UCSD-AML1 (cell line): ENCODE results near the gene PHKB.
"Not testable (repeated sequence)": the region's sequence is repeated elsewhere in the genome, so short reads cannot be mapped to it uniquely, and the experiment has no call there.

Experiments used
- DNase-seq: peaks from one replicate; lab custom pipeline; 2025; ENCODE audit not compliant: unreplicated experiment; lab: John Stamatoyannopoulos, UW

Gene PHKB

GRCh38 chr16:47503936-47504335 lies 42.8 kb downstream of the PHKB start:
- no peak for DNase-seq

- no peak for DNase-seq
These were observed 43.5 kb downstream of the PHKB start for GRCh38 chr16:47504599-47504998.

- DNase-seq: no peak
These were observed 45.7 kb downstream of the PHKB start for GRCh38 chr16:47506800-47507199.

- no peak for DNase-seq
These were observed 46.6 kb downstream of the PHKB start for GRCh38 chr16:47507701-47508100.

GRCh38 chr16:47511882-47512281 lies 50.8 kb downstream of the PHKB start:
- no peak for DNase-seq

GRCh38 chr16:47519037-47519436 lies 57.9 kb downstream of the PHKB start:
- DNase-seq: no peak

GRCh38 chr16:47519546-47519945 lies 58.4 kb downstream of the PHKB start:
- DNase-seq: no peak

- DNase-seq: no peak
These were observed 59.0 kb downstream of the PHKB start for GRCh38 chr16:47519996-47520679.

GRCh38 chr16:47523342-47524006 lies 62.3 kb downstream of the PHKB start:
- DNase-seq: no peak

- DNase-seq: no peak
These were observed 62.9 kb downstream of the PHKB start for GRCh38 chr16:47524007-47524405.

- DNase-seq: no peak
These were observed 67.3 kb downstream of the PHKB start for GRCh38 chr16:47528431-47528830.

GRCh38 chr16:47533744-47534292 lies 72.7 kb downstream of the PHKB start:
- no peak for DNase-seq

- DNase-seq: no peak
These were observed 77.3 kb downstream of the PHKB start for GRCh38 chr16:47538472-47538871.

- not testable (repeated sequence) for DNase-seq
These were observed 78.9 kb downstream of the PHKB start for GRCh38 chr16:47539707-47540670.

GRCh38 chr16:47541135-47541534 lies 80.0 kb downstream of the PHKB start:
- DNase-seq: not testable (repeated sequence)

GRCh38 chr16:47544255-47544654 lies 83.1 kb downstream of the PHKB start:
- DNase-seq: not testable (repeated sequence)

- DNase-seq: not testable (repeated sequence)
These were observed 90.1 kb downstream of the PHKB start for GRCh38 chr16:47551185-47551584.

GRCh38 chr16:47551767-47552166 lies 90.6 kb downstream of the PHKB start:
- DNase-seq: not testable (repeated sequence)

- DNase-seq: no peak
These were observed 92.9 kb downstream of the PHKB start for GRCh38 chr16:47553853-47554564.

- not testable (repeated sequence) for DNase-seq
These were observed 93.5 kb downstream of the PHKB start for GRCh38 chr16:47554587-47554986.

- no peak for DNase-seq
These were observed 100.2 kb downstream of the PHKB start for GRCh38 chr16:47561286-47561685.
